Loucy (cell line): ENCODE results near the gene RAB29.

Source experiments
- H2AFZ ChIP-seq: fragments of 200-600 bp; sonication (generic); 2 replicates; pipeline ENCODE4 v1.6.0; 2016; ENCODE audit warnings: antibody characterized with exemption, mild to moderate bottlenecking, low read length, moderate library complexity
- H3F3A ChIP-seq: fragments of 200-600 bp; 2 replicates; pipeline ENCODE4 v1.6.0; 2016; ENCODE audit warnings: antibody characterized with exemption, low read depth, mild to moderate bottlenecking
- H3K27me3 ChIP-seq: fragments of 200-600 bp; sonication (generic); 2 replicates; pipeline ENCODE4 v1.6.1; 2014; ENCODE audit warnings: low read length, mild to moderate bottlenecking; ENCODE audit not compliant: insufficient read depth, poor library complexity, severe bottlenecking
- H3K36me3 ChIP-seq: fragments of 200-600 bp; sonication (generic); 2 replicates; pipeline ENCODE4 v1.6.1; 2016; ENCODE audit warnings: low read length; ENCODE audit not compliant: insufficient read depth
- H3K4me1 ChIP-seq: fragments of 200-600 bp; sonication (generic); 2 replicates; pipeline ENCODE4 v1.5.1; 2014; ENCODE audit warnings: low read length, mild to moderate bottlenecking; ENCODE audit not compliant: insufficient read depth, poor library complexity, severe bottlenecking
- H3K4me2 ChIP-seq: fragments of 200-600 bp; sonication (generic); 2 replicates; pipeline ENCODE4 v1.6.0; 2014; ENCODE audit warnings: antibody characterized with exemption, low read length, low read depth, mild to moderate bottlenecking; ENCODE audit not compliant: poor library complexity, severe bottlenecking
- H3K4me3 ChIP-seq: fragments of 200-600 bp; sonication (generic); 2 replicates; pipeline ENCODE4 v1.5.1; 2014; ENCODE audit warnings: low read length, mild to moderate bottlenecking, mixed read lengths; ENCODE audit not compliant: poor library complexity, severe bottlenecking
- H3K79me2 ChIP-seq: fragments of 200-600 bp; sonication (generic); 2 replicates; pipeline ENCODE4 v1.6.1; 2014; ENCODE audit warnings: low read length; ENCODE audit not compliant: insufficient read depth
- H3K9ac ChIP-seq: fragments of 200-600 bp; sonication (generic); 2 replicates; pipeline ENCODE4 v1.6.0; 2014; ENCODE audit warnings: mild to moderate bottlenecking, low read depth, low read length, moderate library complexity; ENCODE audit not compliant: poor library complexity, severe bottlenecking
- H3K9me2 ChIP-seq: fragments of 200-600 bp; sonication (generic); replicated peaks from 2 replicates; pipeline ENCODE4 v1.6.1; 2016; ENCODE audit warnings: low read depth, low read length, mixed read lengths
- H3K9me3 ChIP-seq: fragments of 200-600 bp; sonication (generic); 2 replicates; pipeline ENCODE4 v1.6.1; 2014; ENCODE audit warnings: mild to moderate bottlenecking, antibody characterized with exemption, low read length, low read depth; ENCODE audit not compliant: insufficient read depth
- H4K20me1 ChIP-seq: fragments of 200-600 bp; sonication (generic); 2 replicates; pipeline ENCODE4 v1.6.0; 2014; ENCODE audit warnings: antibody characterized with exemption, low read length, mild to moderate bottlenecking; ENCODE audit not compliant: insufficient read depth, poor library complexity, severe bottlenecking
- EZH2phosphoT487 ChIP-seq: fragments of 200-600 bp; IDR thresholded peaks from 2 replicates; pipeline ENCODE4 v1.6.1; 2018; ENCODE audit warnings: antibody characterized with exemption, mild to moderate bottlenecking, moderate library complexity, borderline replicate concordance
- TF ChIP-seq, protein P1 (sequence below): fragments of 200-600 bp; sonication (generic); conservative IDR thresholded peaks from 2 replicates; pipeline ENCODE4 v1.5.1; 2014; ENCODE audit warnings: mild to moderate bottlenecking, antibody characterized with exemption, low read length

Gene RAB29

DNA sequence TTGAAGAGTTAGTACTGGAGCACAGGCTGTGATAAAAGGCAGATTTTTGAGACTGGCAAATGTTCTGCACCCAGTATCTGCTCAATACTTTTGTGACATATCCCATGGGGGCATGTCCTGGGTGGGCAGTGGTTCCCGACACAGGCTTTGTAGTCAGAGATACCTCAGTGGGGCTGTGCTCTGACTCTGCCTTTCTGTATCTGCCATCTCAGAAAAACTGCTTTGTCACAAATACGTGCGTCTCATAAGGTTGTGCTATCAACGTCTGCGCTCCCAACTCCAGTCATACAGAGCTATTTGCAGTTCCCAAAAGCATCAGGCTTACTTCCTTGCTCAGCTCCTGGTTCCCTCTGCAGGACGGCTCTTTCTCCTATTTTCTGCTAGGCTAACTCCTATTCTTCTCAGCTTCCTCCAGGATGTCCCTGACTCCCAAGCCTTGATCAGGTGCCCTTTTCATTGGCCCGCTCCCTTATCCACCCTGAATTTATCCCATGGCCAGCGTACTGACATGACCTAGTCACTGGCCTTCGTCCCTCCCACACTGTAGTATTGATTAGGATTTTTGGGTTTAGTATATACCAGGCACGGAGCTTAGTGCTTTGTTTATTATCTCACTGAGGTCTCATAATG, 12.1 kb upstream of the RAB29 start:
- Histone ChIP-seq H4K20me1 (no peaks in the 10 kb centered on the region), H3K27me3 (no peaks in the 10 kb centered on the region), H3K9me3 (no peaks in the 10 kb centered on the region), H3K9me2 (no peaks in the 10 kb centered on the region), H3K4me3 (no peak overlapping the region), H2AFZ (no peak overlapping the region), H3K79me2 (no peaks in the 10 kb centered on the region), H3K9ac (no peak overlapping the region), H3F3A (no peaks in the 10 kb centered on the region), H3K36me3 (peaks cover 15% of the 10 kb centered on the region; the same call in 1 of the 2 replicates), H3K4me1 (peaks cover 8% of the 10 kb centered on the region), H3K4me2 (no peak overlapping the region)
- TF ChIP-seq, protein P1, sequence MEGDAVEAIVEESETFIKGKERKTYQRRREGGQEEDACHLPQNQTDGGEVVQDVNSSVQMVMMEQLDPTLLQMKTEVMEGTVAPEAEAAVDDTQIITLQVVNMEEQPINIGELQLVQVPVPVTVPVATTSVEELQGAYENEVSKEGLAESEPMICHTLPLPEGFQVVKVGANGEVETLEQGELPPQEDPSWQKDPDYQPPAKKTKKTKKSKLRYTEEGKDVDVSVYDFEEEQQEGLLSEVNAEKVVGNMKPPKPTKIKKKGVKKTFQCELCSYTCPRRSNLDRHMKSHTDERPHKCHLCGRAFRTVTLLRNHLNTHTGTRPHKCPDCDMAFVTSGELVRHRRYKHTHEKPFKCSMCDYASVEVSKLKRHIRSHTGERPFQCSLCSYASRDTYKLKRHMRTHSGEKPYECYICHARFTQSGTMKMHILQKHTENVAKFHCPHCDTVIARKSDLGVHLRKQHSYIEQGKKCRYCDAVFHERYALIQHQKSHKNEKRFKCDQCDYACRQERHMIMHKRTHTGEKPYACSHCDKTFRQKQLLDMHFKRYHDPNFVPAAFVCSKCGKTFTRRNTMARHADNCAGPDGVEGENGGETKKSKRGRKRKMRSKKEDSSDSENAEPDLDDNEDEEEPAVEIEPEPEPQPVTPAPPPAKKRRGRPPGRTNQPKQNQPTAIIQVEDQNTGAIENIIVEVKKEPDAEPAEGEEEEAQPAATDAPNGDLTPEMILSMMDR = no peak
- TF ChIP-seq EZH2phosphoT487 = no peak

DNA sequence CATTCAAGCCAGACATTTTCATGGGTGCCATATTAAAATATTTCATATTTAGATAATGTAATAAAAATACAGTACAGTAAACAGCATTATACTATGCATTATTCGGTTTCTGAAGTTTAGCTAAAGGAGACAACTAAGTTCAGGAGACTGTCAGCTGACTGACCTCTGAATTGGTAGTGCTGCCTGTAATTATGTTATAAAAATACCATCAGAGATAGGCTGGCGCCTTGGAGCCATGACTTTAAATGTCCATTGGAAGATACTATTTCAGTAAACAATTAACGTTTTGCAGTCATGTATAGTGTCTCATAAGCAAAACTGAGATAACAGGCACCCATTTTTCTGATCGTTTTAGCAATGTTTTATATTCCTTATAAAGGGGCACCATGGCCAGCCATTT, 11.3 kb upstream of the RAB29 start:
- Histone ChIP-seq H3K9me3 (no peaks in the 10 kb centered on the region), H3K79me2 (no peaks in the 10 kb centered on the region), H3K36me3 (peaks cover 8% of the 10 kb centered on the region; the same call in 1 of the 2 replicates), H3K4me3 (no peak overlapping the region), H3K27me3 (no peaks in the 10 kb centered on the region), H3F3A (no peaks in the 10 kb centered on the region), H3K9me2 (no peaks in the 10 kb centered on the region), H3K4me1 (peaks cover 8% of the 10 kb centered on the region), H2AFZ (no peak overlapping the region), H4K20me1 (no peaks in the 10 kb centered on the region), H3K9ac (no peak overlapping the region), H3K4me2 (no peak overlapping the region)
- TF ChIP-seq, protein P1 = no peak
- TF ChIP-seq EZH2phosphoT487 = no peak

DNA sequence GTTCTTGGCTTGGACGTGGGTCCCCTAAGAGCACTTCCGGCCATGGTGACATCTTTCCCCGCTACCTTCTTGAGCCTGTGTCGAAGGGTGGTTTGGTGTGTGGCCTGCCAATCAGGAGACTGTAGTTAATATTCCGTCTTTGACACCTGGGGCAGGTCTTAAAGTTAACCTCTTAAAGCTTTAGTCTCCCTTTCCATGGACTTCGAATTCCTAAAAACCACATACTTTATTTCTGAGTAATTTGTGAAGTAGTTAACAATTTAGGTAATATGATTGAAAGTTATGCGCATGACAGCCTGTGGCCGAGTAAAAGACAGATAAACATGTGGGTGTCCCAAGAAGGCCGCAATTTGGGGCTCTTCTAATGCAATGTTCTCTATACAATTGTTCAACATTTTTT, 10.2 kb upstream of the RAB29 start:
- Histone ChIP-seq H3K4me2 (no peak overlapping the region), H2AFZ (no peak overlapping the region), H3K4me1 (peaks cover 8% of the 10 kb centered on the region)

More for the DNA sequence above, 10.2 kb upstream of the RAB29 start:
- Histone ChIP-seq H4K20me1 (no peaks in the 10 kb centered on the region), H3F3A (no peaks in the 10 kb centered on the region), H3K9me3 (no peaks in the 10 kb centered on the region), H3K36me3 (peaks cover 4% of the 10 kb centered on the region; the same call in 1 of the 2 replicates), H3K79me2 (no peaks in the 10 kb centered on the region), H3K9ac (no peak overlapping the region), H3K9me2 (no peaks in the 10 kb centered on the region), H3K27me3 (no peaks in the 10 kb centered on the region), H3K4me3 (no peak overlapping the region)
- TF ChIP-seq, protein P1 = no peak
- TF ChIP-seq EZH2phosphoT487 = no peak
